ENCODE measurements around the gene NUP54.

The NUP54 gene

GRCh38 chr4:76177709-76178108, 29.5 kb upstream of the NUP54 start:
- TF ChIP-seq ELF4 (IDR thresholded peaks at IDR 0.05) (no peak), L3MBTL2 (conservative IDR thresholded peaks at IDR 0.05) (no peak), FOXK2 (IDR thresholded peaks at IDR 0.05) (no peak), TARDBP (IDR thresholded peaks at IDR 0.05) (no peak), FOXA1 (IDR thresholded peaks at IDR 0.05) (no peak), PKNOX1 (IDR thresholded peaks at IDR 0.05) (no peak)
- ChIA-PET CTCF (interaction anchor here (1.2 kb wide), 1 partner anchor 200 kb away, joined by 3 read pairs; no protein-coding TSS in a partner anchor), POLR2A (no interaction called here)
- DNase-seq (ENCODE audit: extremely low spot score): no peak

- POLR2A ChIA-PET: interaction anchor here (1.4 kb wide), 1 partner anchor 27 kb away, joined by 3 read pairs; the partner anchor contains the start of gene NUP54
- CTCF ChIA-PET: no interaction called here
- TF ChIP-seq BHLHE40 (IDR thresholded peaks at IDR 0.05; ENCODE audit: borderline replicate concordance): no peak
- no peak for TF ChIP-seq NFRKB (IDR thresholded peaks at IDR 0.05)
- no peak for TF ChIP-seq PKNOX1 (IDR thresholded peaks at IDR 0.05)
- DNase-seq (ENCODE audit: extremely low spot score): no peak
These were observed 27.1 kb upstream of the NUP54 start for GRCh38 chr4:76175336-76175735.

- ChIA-PET POLR2A (interaction anchor here (1.0 kb wide), 1 partner anchor 25 kb away, joined by 3 read pairs; no protein-coding TSS in a partner anchor), CTCF (no interaction called here)
- TF ChIP-seq NFRKB (IDR thresholded peaks at IDR 0.05): no peak
- no peak for TF ChIP-seq SP1 (IDR thresholded peaks at IDR 0.05)
- no peak for TF ChIP-seq FOXA1 (IDR thresholded peaks at IDR 0.05)
- no peak for TF ChIP-seq FOXK2 (IDR thresholded peaks at IDR 0.05)
- TF ChIP-seq SUZ12 (IDR thresholded peaks at IDR 0.05): no peak
- TF ChIP-seq PKNOX1 (IDR thresholded peaks at IDR 0.05): no peak
- no peak for TF ChIP-seq ARNT (IDR thresholded peaks at IDR 0.05)
- no peak for TF ChIP-seq FOXM1 (IDR thresholded peaks at IDR 0.05; ENCODE audit: borderline replicate concordance)
- no peak for TF ChIP-seq ELF4 (IDR thresholded peaks at IDR 0.05)
- no peak for TF ChIP-seq LEF1 (IDR thresholded peaks at IDR 0.05; ENCODE audit: borderline replicate concordance)
- TF ChIP-seq HDGF (IDR thresholded peaks at IDR 0.05; ENCODE audit: borderline replicate concordance): no peak
- TF ChIP-seq L3MBTL2 (conservative IDR thresholded peaks at IDR 0.05): no peak
- no peak for TF ChIP-seq TARDBP (IDR thresholded peaks at IDR 0.05)
- no peak for TF ChIP-seq BHLHE40 (IDR thresholded peaks at IDR 0.05; ENCODE audit: borderline replicate concordance)
- no peak for TF ChIP-seq CTBP1 (IDR thresholded peaks at IDR 0.05; ENCODE audit: borderline replicate concordance)
- no peak for TF ChIP-seq ZNF384 (IDR thresholded peaks at IDR 0.05)
- DNase-seq (ENCODE audit: extremely low spot score): no peak
These were observed 26.0 kb upstream of the NUP54 start for GRCh38 chr4:76174216-76174615.

- ChIA-PET POLR2A (no interaction called here), CTCF (interaction anchor here (1.9 kb wide), 1 partner anchor 11 kb away, joined by 8 read pairs; no protein-coding TSS in a partner anchor)
- no peak for TF ChIP-seq FOXK2 (IDR thresholded peaks at IDR 0.05)
- no peak for TF ChIP-seq LEF1 (IDR thresholded peaks at IDR 0.05; ENCODE audit: borderline replicate concordance)
- no peak for TF ChIP-seq HDGF (IDR thresholded peaks at IDR 0.05; ENCODE audit: borderline replicate concordance)
- no peak for TF ChIP-seq L3MBTL2 (conservative IDR thresholded peaks at IDR 0.05)
- no peak for TF ChIP-seq NFRKB (IDR thresholded peaks at IDR 0.05)
- TF ChIP-seq ELF4 (IDR thresholded peaks at IDR 0.05): no peak
- no peak for TF ChIP-seq CTBP1 (IDR thresholded peaks at IDR 0.05; ENCODE audit: borderline replicate concordance)
These were observed 20.5 kb upstream of the NUP54 start for GRCh38 chr4:76168688-76169087.

GRCh38 chr4:76166480-76166879, 18.3 kb upstream of the NUP54 start:
- CTCF ChIA-PET: interaction anchor here (1.0 kb wide), 1 partner anchor 13 kb away, joined by 3 read pairs; no protein-coding TSS in a partner anchor
- POLR2A ChIA-PET: no interaction called here
- TF ChIP-seq SUZ12 (IDR thresholded peaks at IDR 0.05): no peak

More at GRCh38 chr4:76168688-76169087, 20.5 kb upstream of the NUP54 start:
- no peak for DNase-seq (ENCODE audit: extremely low spot score)

GRCh38 chr4:76160355-76160754, 12.2 kb upstream of the NUP54 start:
- ChIA-PET CTCF (no interaction called here), POLR2A (no interaction called here)
- no peak for DNase-seq (ENCODE audit: extremely low spot score)

More at GRCh38 chr4:76166480-76166879, 18.3 kb upstream of the NUP54 start:
- DNase-seq (ENCODE audit: extremely low spot score): no peak

More at GRCh38 chr4:76160355-76160754, 12.2 kb upstream of the NUP54 start:
- no peak for TF ChIP-seq FOXM1 (IDR thresholded peaks at IDR 0.05; ENCODE audit: borderline replicate concordance)
- TF ChIP-seq ZNF384 (IDR thresholded peaks at IDR 0.05): no peak
- TF ChIP-seq NFRKB (IDR thresholded peaks at IDR 0.05): no peak
- TF ChIP-seq ELF4 (IDR thresholded peaks at IDR 0.05): no peak
- TF ChIP-seq ARNT (IDR thresholded peaks at IDR 0.05): no peak
- no peak for TF ChIP-seq SUZ12 (IDR thresholded peaks at IDR 0.05)
- TF ChIP-seq TARDBP (IDR thresholded peaks at IDR 0.05): no peak
- TF ChIP-seq HDGF (IDR thresholded peaks at IDR 0.05; ENCODE audit: borderline replicate concordance): no peak
- TF ChIP-seq LEF1 (IDR thresholded peaks at IDR 0.05; ENCODE audit: borderline replicate concordance): no peak
- no peak for TF ChIP-seq FOXK2 (IDR thresholded peaks at IDR 0.05)
- TF ChIP-seq CTBP1 (IDR thresholded peaks at IDR 0.05; ENCODE audit: borderline replicate concordance): no peak
- no peak for TF ChIP-seq BHLHE40 (IDR thresholded peaks at IDR 0.05; ENCODE audit: borderline replicate concordance)
- TF ChIP-seq L3MBTL2 (conservative IDR thresholded peaks at IDR 0.05): no peak
- no peak for TF ChIP-seq FOXA1 (IDR thresholded peaks at IDR 0.05)
- TF ChIP-seq PKNOX1 (IDR thresholded peaks at IDR 0.05): no peak
- TF ChIP-seq SP1 (IDR thresholded peaks at IDR 0.05): no peak
